ENCODE measurements around the gene IL1RAPL1.

The IL1RAPL1 gene

GRCh38 chrX:28639451-28639850 is 52.2 kb downstream of the IL1RAPL1 start:
- TF ChIP-seq EZH2 (IDR thresholded peaks at IDR 0.05; ENCODE audit: borderline replicate concordance, low read depth, low read length, severe bottlenecking) (no peak), CTCF (IDR thresholded peaks at IDR 0.05; ENCODE audit: borderline replicate concordance, extremely low read depth, low read length, poor library complexity, severe bottlenecking) (no peak)
- no peaks in the 10 kb centered on the region for H3K4me1 ChIP-seq (ENCODE audit: insufficient read depth, low read length)
- no peak overlapping the region for H2AFZ ChIP-seq (ENCODE audit: low read depth, low read length)
- no peak overlapping the region for H3K4me3 ChIP-seq (ENCODE audit: low read depth in 1 of 2, low read length in 2 of 2)
- no peaks in the 10 kb centered on the region for H3K9me3 ChIP-seq (ENCODE audit: insufficient read depth, low read length, severe bottlenecking)
- no peaks in the 10 kb centered on the region for H3K36me3 ChIP-seq (ENCODE audit: insufficient read depth, low read length)
- H3K9ac ChIP-seq (ENCODE audit: low read depth, low read length): no peak overlapping the region
- ATAC-seq (ENCODE audit: insufficient read depth, low read depth) (no peak), DNase-seq (no peak)
- no peaks in the 10 kb centered on the region for H3K79me2 ChIP-seq (ENCODE audit: insufficient read depth, low read length)
- H3K27ac ChIP-seq (ENCODE audit: low read length): no peak overlapping the region
- no peak overlapping the region for H3K4me2 ChIP-seq (ENCODE audit: insufficient read depth, low read length)
- H3K27me3 ChIP-seq (ENCODE audit: insufficient read depth, low read length, poor library complexity): no peaks in the 10 kb centered on the region
- H4K20me1 ChIP-seq (ENCODE audit: insufficient read depth, low read length): no peaks in the 10 kb centered on the region

- Histone ChIP-seq H3K4me3 (ENCODE audit: low read depth in 1 of 2, low read length in 2 of 2) (no peak overlapping the region), H3K79me2 (ENCODE audit: insufficient read depth, low read length) (no peaks in the 10 kb centered on the region), H3K36me3 (ENCODE audit: insufficient read depth, low read length) (no peaks in the 10 kb centered on the region), H3K9ac (ENCODE audit: low read depth, low read length) (no peak overlapping the region), H3K4me2 (ENCODE audit: insufficient read depth, low read length) (no peak overlapping the region), H3K9me3 (ENCODE audit: insufficient read depth, low read length, severe bottlenecking) (no peaks in the 10 kb centered on the region), H3K4me1 (ENCODE audit: insufficient read depth, low read length) (no peaks in the 10 kb centered on the region), H2AFZ (ENCODE audit: low read depth, low read length) (no peak overlapping the region), H3K27ac (ENCODE audit: low read length) (no peak overlapping the region), H4K20me1 (ENCODE audit: insufficient read depth, low read length) (no peaks in the 10 kb centered on the region), H3K27me3 (ENCODE audit: insufficient read depth, low read length, poor library complexity) (no peaks in the 10 kb centered on the region)
- TF ChIP-seq EZH2 (IDR thresholded peaks at IDR 0.05; ENCODE audit: borderline replicate concordance, low read depth, low read length, severe bottlenecking): no peak
- no peak for DNase-seq
- ATAC-seq (ENCODE audit: insufficient read depth, low read depth): no peak
Measured at GRCh38 chrX:28649541-28649940, 62.3 kb downstream of the IL1RAPL1 start.

DNA sequence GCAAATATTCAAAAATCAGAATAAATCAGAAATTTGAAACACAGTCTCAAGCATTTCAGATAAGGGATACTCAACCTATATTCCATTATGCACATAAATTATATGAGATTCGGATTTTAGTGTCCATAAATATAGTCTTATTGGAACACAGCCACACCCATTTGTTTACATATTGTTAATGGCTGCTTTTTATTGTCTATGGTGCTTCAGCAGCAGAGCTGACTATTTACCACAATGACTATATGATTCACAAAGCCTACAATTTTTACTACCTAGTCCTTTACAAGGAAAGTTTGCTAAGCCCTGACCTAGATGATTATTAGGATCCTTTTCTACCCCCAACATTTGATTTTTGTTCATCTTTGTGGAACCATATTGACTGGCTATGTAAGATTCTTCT is 63.9 kb downstream of the IL1RAPL1 start:
- DNase-seq (no peak), ATAC-seq (ENCODE audit: insufficient read depth, low read depth) (no peak)
- Histone ChIP-seq H3K9me3 (ENCODE audit: insufficient read depth, low read length, severe bottlenecking) (no peaks in the 10 kb centered on the region), H3K27ac (ENCODE audit: low read length) (no peak overlapping the region), H3K4me3 (ENCODE audit: low read depth in 1 of 2, low read length in 2 of 2) (no peak overlapping the region), H3K27me3 (ENCODE audit: insufficient read depth, low read length, poor library complexity) (no peaks in the 10 kb centered on the region), H3K9ac (ENCODE audit: low read depth, low read length) (no peak overlapping the region), H3K4me1 (ENCODE audit: insufficient read depth, low read length) (no peaks in the 10 kb centered on the region), H3K79me2 (ENCODE audit: insufficient read depth, low read length) (no peaks in the 10 kb centered on the region), H2AFZ (ENCODE audit: low read depth, low read length) (no peak overlapping the region), H3K4me2 (ENCODE audit: insufficient read depth, low read length) (no peak overlapping the region), H3K36me3 (ENCODE audit: insufficient read depth, low read length) (no peaks in the 10 kb centered on the region), H4K20me1 (ENCODE audit: insufficient read depth, low read length) (no peaks in the 10 kb centered on the region)
- TF ChIP-seq EZH2 (IDR thresholded peaks at IDR 0.05; ENCODE audit: borderline replicate concordance, low read depth, low read length, severe bottlenecking): no peak
- TF ChIP-seq CTCF (IDR thresholded peaks at IDR 0.05; ENCODE audit: borderline replicate concordance, extremely low read depth, low read length, poor library complexity, severe bottlenecking): no peak

- Histone ChIP-seq H4K20me1 (ENCODE audit: insufficient read depth, low read length) (no peaks in the 10 kb centered on the region), H3K4me1 (ENCODE audit: insufficient read depth, low read length) (no peaks in the 10 kb centered on the region), H3K4me3 (ENCODE audit: low read depth in 1 of 2, low read length in 2 of 2) (no peak overlapping the region), H3K27me3 (ENCODE audit: insufficient read depth, low read length, poor library complexity) (no peaks in the 10 kb centered on the region), H3K9me3 (ENCODE audit: insufficient read depth, low read length, severe bottlenecking) (no peaks in the 10 kb centered on the region), H3K79me2 (ENCODE audit: insufficient read depth, low read length) (no peaks in the 10 kb centered on the region), H3K27ac (ENCODE audit: low read length) (no peak overlapping the region), H3K4me2 (ENCODE audit: insufficient read depth, low read length) (no peak overlapping the region), H3K9ac (ENCODE audit: low read depth, low read length) (no peak overlapping the region), H2AFZ (ENCODE audit: low read depth, low read length) (no peak overlapping the region), H3K36me3 (ENCODE audit: insufficient read depth, low read length) (no peaks in the 10 kb centered on the region)
- TF ChIP-seq EZH2 (IDR thresholded peaks at IDR 0.05; ENCODE audit: borderline replicate concordance, low read depth, low read length, severe bottlenecking): no peak
- peak; percentile 44 for TF ChIP-seq CTCF (IDR thresholded peaks at IDR 0.05; ENCODE audit: borderline replicate concordance, extremely low read depth, low read length, poor library complexity, severe bottlenecking)
- DNase-seq (no peak), ATAC-seq (ENCODE audit: insufficient read depth, low read depth) (no peak)
Measured at GRCh38 chrX:28659269-28659668, 72.0 kb downstream of the IL1RAPL1 start.

Data from DND-41 (cell line).